Ascending aorta (tissue), 2 donors: ENCODE results near the gene FSD1L. TPM values are rescaled to one million over a fixed set of nuclear protein-coding genes. Genes with fewer than 3 reads are reported as not detected.
A peak's percentile ranks its signal among the peaks of the same experiment; 100 is the strongest.

Experiments used
- DNase-seq, 2 donors: peaks; one replicate each; pipeline ENCODE4 v3.0.0-alpha.2; 2019; ENCODE audit warnings: low spot score in 2 of 2
- H3K27ac ChIP-seq, 2 donors: fragments of 200-600 bp; sonication (generic); one replicate each; pipeline ENCODE4 v1.5.1; 2016 to 2017; ENCODE audit warnings: mild to moderate bottlenecking in 1 of 2
- H3K27me3 ChIP-seq: fragments of 200-600 bp; sonication (generic); one replicate; pipeline ENCODE4 v1.5.1; 2017
- H3K36me3 ChIP-seq, 2 donors: fragments of 200-600 bp; sonication (generic); one replicate each; pipeline ENCODE4 v1.5.1; 2016
- H3K4me1 ChIP-seq, 2 donors: fragments of 200-600 bp; sonication (generic); one replicate each; pipeline ENCODE4 v1.5.1; 2016 to 2017; ENCODE audit warnings: mild to moderate bottlenecking in 1 of 2
- H3K4me3 ChIP-seq, 2 donors: fragments of 200-600 bp; sonication (generic); one replicate each; pipeline ENCODE4 v1.5.1; 2016 to 2017; ENCODE audit warnings: mild to moderate bottlenecking in 1 of 2
- H3K9me3 ChIP-seq, 2 donors: fragments of 200-600 bp; sonication (generic); one replicate each; pipeline ENCODE4 v1.5.1; 2016
- intact Hi-C: fragments of 100-400 bp; cut with DNase I; formaldehyde crosslinking; loops from one replicate; pipeline ENCODE4 v1.15.1; 2023
- total RNA-seq: library from RNA; depleted of rRNA; stranded (reverse); fragments of >200 nt; gene quantifications from one replicate; pipeline ENCODE4 v1.1.0, GENCODE V29; 2016
- TF ChIP-seq, protein P1 (sequence below), 3 experiments: fragments of 200-600 bp in 2 of 3; fragments of 450-650 bp in 1 of 3; sonication (generic) in 2 of 3; IDR thresholded peaks; one replicate each; pipeline ENCODE4 v1.5.1; 2016 to 2019; ENCODE audit warnings: antibody characterized with exemption in 3 of 3, mild to moderate bottlenecking in 1 of 3, moderate library complexity in 1 of 3

Gene FSD1L
- total RNA-seq, 1 donor from 2014 or later = 0.43 TPM

DNA sequence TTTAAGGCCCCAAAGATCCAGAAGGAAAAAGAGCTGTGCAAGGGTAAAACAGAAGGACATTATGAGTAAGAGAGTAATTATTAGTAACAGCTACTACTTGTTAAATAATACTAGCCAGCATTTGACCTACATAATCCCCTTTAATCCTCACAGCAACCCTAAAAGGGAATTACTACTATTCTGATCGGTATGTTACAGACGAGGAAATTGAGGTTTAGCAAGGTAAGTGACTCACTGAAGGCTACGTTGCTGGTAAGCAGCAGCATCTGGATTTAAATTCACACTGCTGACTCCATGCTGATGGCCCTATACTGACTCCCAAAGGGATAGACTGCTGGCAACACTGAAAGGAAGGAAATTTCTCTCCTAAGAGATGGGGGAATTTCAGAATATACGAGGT is 3.7 kb upstream of the FSD1L start:
- no peak overlapping the region for H3K4me3 ChIP-seq
- H3K4me1 ChIP-seq = no peaks in the 10 kb centered on the region
- H3K27me3 ChIP-seq = no peaks in the 10 kb centered on the region
- intact Hi-C loops = no loop called here
- TF ChIP-seq, protein P1, sequence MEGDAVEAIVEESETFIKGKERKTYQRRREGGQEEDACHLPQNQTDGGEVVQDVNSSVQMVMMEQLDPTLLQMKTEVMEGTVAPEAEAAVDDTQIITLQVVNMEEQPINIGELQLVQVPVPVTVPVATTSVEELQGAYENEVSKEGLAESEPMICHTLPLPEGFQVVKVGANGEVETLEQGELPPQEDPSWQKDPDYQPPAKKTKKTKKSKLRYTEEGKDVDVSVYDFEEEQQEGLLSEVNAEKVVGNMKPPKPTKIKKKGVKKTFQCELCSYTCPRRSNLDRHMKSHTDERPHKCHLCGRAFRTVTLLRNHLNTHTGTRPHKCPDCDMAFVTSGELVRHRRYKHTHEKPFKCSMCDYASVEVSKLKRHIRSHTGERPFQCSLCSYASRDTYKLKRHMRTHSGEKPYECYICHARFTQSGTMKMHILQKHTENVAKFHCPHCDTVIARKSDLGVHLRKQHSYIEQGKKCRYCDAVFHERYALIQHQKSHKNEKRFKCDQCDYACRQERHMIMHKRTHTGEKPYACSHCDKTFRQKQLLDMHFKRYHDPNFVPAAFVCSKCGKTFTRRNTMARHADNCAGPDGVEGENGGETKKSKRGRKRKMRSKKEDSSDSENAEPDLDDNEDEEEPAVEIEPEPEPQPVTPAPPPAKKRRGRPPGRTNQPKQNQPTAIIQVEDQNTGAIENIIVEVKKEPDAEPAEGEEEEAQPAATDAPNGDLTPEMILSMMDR (IDR thresholded peaks at IDR 0.05) = no peak
- H3K9me3 ChIP-seq = no peaks in the 10 kb centered on the region
- H3K36me3 ChIP-seq = no peaks in the 10 kb centered on the region
- DNase-seq = no peak
- no peak overlapping the region for H3K27ac ChIP-seq

DNA sequence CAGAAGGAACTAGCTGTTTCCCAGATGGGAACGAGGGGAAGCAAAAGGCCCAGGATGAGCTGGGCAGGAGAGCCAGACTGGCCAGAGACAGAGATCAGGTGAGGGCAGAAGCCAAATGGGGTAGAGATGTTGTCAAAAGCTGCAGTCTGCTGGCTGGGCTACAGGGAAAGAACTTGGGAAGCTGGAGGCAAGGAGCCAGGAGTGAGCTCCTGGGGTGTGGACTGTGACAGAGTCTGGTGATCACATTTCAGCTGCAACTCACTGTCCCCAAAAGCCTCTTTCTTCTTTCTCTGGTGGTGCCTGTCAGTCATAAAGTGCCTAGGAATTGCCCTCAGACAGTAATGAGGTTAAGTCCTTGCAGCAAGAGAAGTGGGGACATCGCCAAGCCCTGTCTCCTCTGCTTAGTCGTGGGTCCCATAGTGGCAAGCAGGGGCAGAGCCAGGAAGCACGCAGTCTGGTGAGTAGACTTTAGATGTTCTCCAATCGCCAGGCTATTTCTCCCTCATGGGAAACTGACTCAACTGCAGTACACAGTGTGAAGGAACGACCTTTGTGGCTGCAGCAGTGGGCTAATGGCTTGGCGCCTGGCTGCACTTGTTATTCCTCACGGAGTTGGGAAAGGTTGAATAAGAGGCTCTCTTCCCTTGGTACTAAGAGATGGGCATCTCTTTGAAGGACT is 2.5 kb upstream of the FSD1L start:
- Histone ChIP-seq H3K27me3 (no peaks in the 10 kb centered on the region), H3K4me1 (no peaks in the 10 kb centered on the region), H3K9me3 (no peaks in the 10 kb centered on the region), H3K27ac (no peak overlapping the region), H3K4me3 (no peak overlapping the region), H3K36me3 (no peaks in the 10 kb centered on the region)
- no peak for DNase-seq
- TF ChIP-seq, protein P1 (IDR thresholded peaks at IDR 0.05) = no peak
- intact Hi-C loops = loop anchor here (5.0 kb wide), 3 partner anchors 112 to 247 kb away; partner anchors contain the start of genes FKTN and TMEM38B

DNA sequence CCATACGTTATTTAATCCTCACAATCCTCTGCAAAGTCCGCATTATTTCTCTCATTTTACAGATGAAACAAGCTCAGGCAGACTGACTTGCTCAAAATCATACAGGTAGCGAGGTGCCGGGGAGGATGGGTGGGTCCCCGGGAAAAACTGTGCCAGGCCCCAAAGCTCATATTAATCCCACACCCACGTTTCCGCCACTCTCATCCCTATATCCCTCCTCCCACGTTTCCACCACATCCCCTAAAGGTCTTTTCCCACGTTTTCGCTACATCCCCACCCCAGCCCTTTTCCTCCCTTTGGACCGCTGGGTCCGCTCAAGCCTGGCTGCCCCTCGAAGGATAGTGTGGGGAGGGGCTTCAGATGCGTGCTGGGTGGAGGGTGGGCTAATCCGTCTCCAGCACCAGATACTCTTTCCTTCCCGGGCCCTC is 434 bp upstream of the FSD1L start:
- H3K4me3 ChIP-seq = peak overlapping the region; percentile 77 to 88
- peak overlapping the region; percentile 37 to 66 for H3K27ac ChIP-seq
- H3K36me3 ChIP-seq = no peaks in the 10 kb centered on the region
- intact Hi-C loops = loop anchor here (5.0 kb wide), 3 partner anchors 110 to 245 kb away; partner anchors contain the start of genes FKTN and TMEM38B
- TF ChIP-seq, protein P1 (IDR thresholded peaks at IDR 0.05) = no peak
- no peaks in the 10 kb centered on the region for H3K4me1 ChIP-seq
- H3K9me3 ChIP-seq = no peaks in the 10 kb centered on the region
- no peak for DNase-seq
- H3K27me3 ChIP-seq = no peaks in the 10 kb centered on the region

DNA sequence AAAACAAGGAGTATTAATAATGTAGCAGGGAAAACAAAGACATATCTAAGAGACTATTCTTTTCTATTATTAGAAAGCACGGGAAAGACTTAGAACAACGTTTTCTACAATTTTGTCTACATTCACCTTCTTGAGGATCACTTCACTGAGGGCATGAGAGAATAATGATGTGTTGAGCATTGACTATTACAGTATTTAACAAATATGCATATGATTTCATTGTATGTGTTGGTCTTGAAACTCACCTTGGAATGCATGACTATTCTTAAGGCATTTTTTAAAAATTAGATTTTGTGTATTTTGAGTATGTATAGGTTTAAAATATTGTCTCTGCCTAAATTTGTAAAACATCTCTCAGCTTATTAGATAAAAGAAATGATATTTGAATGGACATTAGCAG is 1.2 kb downstream of the FSD1L start:
- no peaks in the 10 kb centered on the region for H3K27me3 ChIP-seq
- intact Hi-C loops = loop anchor here (5.0 kb wide), 3 partner anchors 108 to 243 kb away; partner anchors contain the start of genes FKTN and TMEM38B
- H3K27ac ChIP-seq = no peak overlapping the region

DNA sequence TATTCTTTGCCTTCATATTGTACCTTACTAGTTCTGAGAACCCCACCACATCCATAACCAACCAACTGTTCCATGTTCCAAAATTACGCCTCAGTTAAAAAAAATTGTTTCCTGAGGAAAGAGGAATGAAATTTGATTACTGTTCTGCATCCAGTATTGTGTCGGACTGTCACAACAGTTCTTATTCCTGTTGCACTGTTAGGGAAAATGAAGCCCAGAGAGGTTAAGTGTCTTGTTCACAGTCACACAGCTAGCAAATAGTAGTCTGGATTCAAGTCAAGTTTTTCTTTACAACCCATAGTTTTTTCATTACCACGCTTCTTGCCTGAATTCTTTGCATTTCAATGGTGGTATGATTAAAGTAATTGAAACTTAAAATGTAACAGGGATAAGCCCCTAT is 4.4 kb downstream of the FSD1L start:
- intact Hi-C loops = no loop called here

More for the DNA sequence above, 1.2 kb downstream of the FSD1L start:
- Histone ChIP-seq H3K9me3 (no peaks in the 10 kb centered on the region), H3K4me3 (peak overlapping the region; percentile 77 to 88), H3K4me1 (no peaks in the 10 kb centered on the region), H3K36me3 (no peaks in the 10 kb centered on the region)
- DNase-seq = no peak
- TF ChIP-seq, protein P1 (IDR thresholded peaks at IDR 0.05) = no peak

More for the DNA sequence above, 4.4 kb downstream of the FSD1L start:
- Histone ChIP-seq H3K27me3 (no peaks in the 10 kb centered on the region), H3K4me1 (no peaks in the 10 kb centered on the region), H3K9me3 (no peaks in the 10 kb centered on the region), H3K4me3 (no peak overlapping the region), H3K27ac (no peak overlapping the region), H3K36me3 (no peaks in the 10 kb centered on the region)
- TF ChIP-seq, protein P1 (IDR thresholded peaks at IDR 0.05) = no peak
- no peak for DNase-seq
